LNCAP (cell line): Measurements from ENCODE around the gene CSPG4.

Experiments used
- CTCF ChIP-seq: fragments of 450-650 bp; IDR thresholded peaks from 2 replicates; pipeline ENCODE4 v1.5.1; 2017; ENCODE audit warnings: mild to moderate bottlenecking

Gene CSPG4

GRCh38 chr15:75696311-75696720, 16.3 kb downstream of the CSPG4 start:
- TF ChIP-seq CTCF = no peak

GRCh38 chr15:75695634-75696310, 16.9 kb downstream of the CSPG4 start:
- no peak for TF ChIP-seq CTCF

- no peak for TF ChIP-seq CTCF
Measured at GRCh38 chr15:75695220-75695619, 17.4 kb downstream of the CSPG4 start.

- TF ChIP-seq CTCF = no peak
Measured at GRCh38 chr15:75694241-75695182, 18.1 kb downstream of the CSPG4 start.

- no peak for TF ChIP-seq CTCF
Measured at GRCh38 chr15:75693501-75694240, 19.0 kb downstream of the CSPG4 start.

GRCh38 chr15:75688831-75689230, 23.8 kb downstream of the CSPG4 start:
- TF ChIP-seq CTCF = no peak

- no peak for TF ChIP-seq CTCF
Measured at GRCh38 chr15:75688278-75688557, 24.4 kb downstream of the CSPG4 start.
